GM21360 (cell line): Measurements from ENCODE around the gene PTPN4.

ENCODE experiments used
- ATAC-seq: cut with Tn5 transposase; IDR thresholded peaks from one replicate; pipeline ENCODE4 v1.9.1; 2021; ENCODE audit warnings: mild to moderate bottlenecking, moderate library complexity; ENCODE audit not compliant: unreplicated experiment

The PTPN4 gene

GRCh38 chr2:119759451-119760236 is at the start of gene PTPN4:
Gene PTPN4, plus strand, starts transcription at chr2:119759922. Its CDS starts 49,932 bp downstream, at chr2:119809854.
- peak; percentile 94 for ATAC-seq

- ATAC-seq: no peak
Observed at GRCh38 chr2:119710281-119710680, 49.4 kb upstream of the PTPN4 start.

GRCh38 chr2:119711352-119711751 is 48.4 kb upstream of the PTPN4 start:
- ATAC-seq: no peak

- no peak for ATAC-seq
Observed at GRCh38 chr2:119712571-119712970, 47.2 kb upstream of the PTPN4 start.

GRCh38 chr2:119713819-119714490 is 45.8 kb upstream of the PTPN4 start:
- ATAC-seq: no peak

- no peak for ATAC-seq
Observed at GRCh38 chr2:119715409-119716283, 44.1 kb upstream of the PTPN4 start.

GRCh38 chr2:119716284-119716672 is 43.4 kb upstream of the PTPN4 start:
- ATAC-seq: no peak

GRCh38 chr2:119718501-119719260 is 41.0 kb upstream of the PTPN4 start:
- no peak for ATAC-seq

GRCh38 chr2:119719261-119719627 is 40.5 kb upstream of the PTPN4 start:
- ATAC-seq: no peak

GRCh38 chr2:119721043-119721442 is 38.7 kb upstream of the PTPN4 start:
- no peak for ATAC-seq

GRCh38 chr2:119721462-119721861 is 38.3 kb upstream of the PTPN4 start:
- ATAC-seq: no peak

GRCh38 chr2:119721904-119722303 is 37.8 kb upstream of the PTPN4 start:
- ATAC-seq: no peak

- no peak for ATAC-seq
Observed at GRCh38 chr2:119723186-119723585, 36.5 kb upstream of the PTPN4 start.

GRCh38 chr2:119723784-119724467 is 35.8 kb upstream of the PTPN4 start:
- no peak for ATAC-seq

- no peak for ATAC-seq
Observed at GRCh38 chr2:119724656-119725485, 34.9 kb upstream of the PTPN4 start.

GRCh38 chr2:119727493-119727892 is 32.2 kb upstream of the PTPN4 start:
- ATAC-seq: no peak

- no peak for ATAC-seq
Observed at GRCh38 chr2:119728421-119728820, 31.3 kb upstream of the PTPN4 start.

- no peak for ATAC-seq
Observed at GRCh38 chr2:119730671-119731177, 29.0 kb upstream of the PTPN4 start.

- ATAC-seq: no peak
Observed at GRCh38 chr2:119731983-119732382, 27.7 kb upstream of the PTPN4 start.
